ENCODE results near the gene PHIP.
"Not testable (repeated sequence)": the region's sequence is repeated elsewhere in the genome, so short reads cannot be mapped to it uniquely, and the experiment has no call there.

Gene PHIP

DNA sequence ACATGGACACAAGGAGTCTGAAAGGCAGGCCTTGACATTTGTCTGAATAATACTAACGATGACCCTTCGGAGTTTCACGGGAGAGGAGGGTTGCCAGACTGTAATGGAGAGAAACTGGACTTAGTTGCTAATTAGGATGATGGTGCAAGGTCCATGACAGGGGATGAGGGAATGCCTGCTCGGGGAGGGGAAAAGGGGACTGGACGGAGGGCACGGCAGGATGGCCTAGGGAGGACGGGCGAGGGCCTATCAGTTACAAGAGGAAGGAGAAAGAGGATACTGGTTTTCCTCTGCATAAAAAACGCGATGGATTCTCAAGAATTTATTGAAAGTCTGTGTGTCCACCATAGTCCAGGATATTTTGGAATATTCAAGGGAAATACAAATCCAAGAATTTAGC, 168.0 kb downstream of the PHIP start:
- peak overlapping the region; percentile 60 for H3K4me3 Mint-ChIP-seq
- DNase-seq = no peak
- peaks cover 37% of the 10 kb centered on the region for H3K27me3 Mint-ChIP-seq
- H3K9me3 Mint-ChIP-seq = no peaks in the 10 kb centered on the region
- no peaks in the 10 kb centered on the region for H3K36me3 Mint-ChIP-seq (ENCODE audit: low read depth)
- H3K4me1 Mint-ChIP-seq (ENCODE audit: low read depth) = peaks cover 14% of the 10 kb centered on the region
- no peak overlapping the region for H3K27ac Mint-ChIP-seq

GRCh38 chr6:78909391-78909790, 168.7 kb downstream of the PHIP start:
- no peak for DNase-seq
- H3K9me3 Mint-ChIP-seq = no peaks in the 10 kb centered on the region
- H3K27ac Mint-ChIP-seq = no peak overlapping the region
- peaks cover 14% of the 10 kb centered on the region for H3K4me1 Mint-ChIP-seq (ENCODE audit: low read depth)
- no peaks in the 10 kb centered on the region for H3K36me3 Mint-ChIP-seq (ENCODE audit: low read depth)
- no peak overlapping the region for H3K4me3 Mint-ChIP-seq
- H3K27me3 Mint-ChIP-seq = peaks cover 37% of the 10 kb centered on the region

DNA sequence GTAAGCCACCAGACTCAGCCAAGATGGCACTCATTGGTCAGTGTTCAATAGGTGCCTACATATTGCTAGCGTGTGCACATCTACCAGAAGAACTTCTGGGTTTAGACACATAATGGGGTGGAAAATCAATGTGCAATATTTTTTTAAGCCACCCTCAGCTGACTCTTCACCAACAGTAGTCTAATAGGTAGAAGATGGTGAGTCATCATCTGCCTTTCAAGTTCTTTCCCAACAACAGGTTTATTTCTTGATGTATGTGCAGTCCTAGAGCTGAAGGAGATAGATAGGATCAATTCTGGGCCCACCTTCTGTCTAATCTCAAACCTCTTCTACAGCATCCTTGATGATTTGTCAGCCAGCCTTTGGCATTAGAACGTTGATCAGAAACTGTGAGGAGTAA, 169.4 kb downstream of the PHIP start:
- Mint-ChIP-seq H3K36me3 (ENCODE audit: low read depth) (peaks cover 3% of the 10 kb centered on the region), H3K27me3 (peaks cover 37% of the 10 kb centered on the region), H3K4me1 (ENCODE audit: low read depth) (peaks cover 14% of the 10 kb centered on the region), H3K27ac (no peak overlapping the region), H3K9me3 (no peaks in the 10 kb centered on the region), H3K4me3 (no peak overlapping the region)
- no peak for DNase-seq

DNA sequence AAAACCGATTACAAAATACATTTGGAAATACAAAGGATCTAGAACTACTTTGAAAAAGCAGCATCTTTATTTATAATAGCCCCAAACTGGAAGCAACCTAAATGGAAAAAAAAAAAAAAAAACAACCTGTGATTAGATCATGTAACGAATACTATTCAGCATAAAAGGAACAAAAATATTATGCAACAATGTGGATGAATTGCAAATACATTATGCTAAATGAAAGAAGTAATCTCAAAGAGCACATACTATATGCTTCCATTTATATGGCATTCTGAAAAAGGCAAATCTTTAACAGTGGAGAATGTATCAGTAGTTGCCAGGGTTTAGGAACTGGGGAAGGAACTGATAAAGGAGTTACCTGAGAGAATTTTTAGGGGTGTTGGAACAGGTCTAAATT, 181.8 kb downstream of the PHIP start:
- Mint-ChIP-seq H3K9me3 (no peaks in the 10 kb centered on the region), H3K4me1 (ENCODE audit: low read depth) (no peaks in the 10 kb centered on the region)

DNA sequence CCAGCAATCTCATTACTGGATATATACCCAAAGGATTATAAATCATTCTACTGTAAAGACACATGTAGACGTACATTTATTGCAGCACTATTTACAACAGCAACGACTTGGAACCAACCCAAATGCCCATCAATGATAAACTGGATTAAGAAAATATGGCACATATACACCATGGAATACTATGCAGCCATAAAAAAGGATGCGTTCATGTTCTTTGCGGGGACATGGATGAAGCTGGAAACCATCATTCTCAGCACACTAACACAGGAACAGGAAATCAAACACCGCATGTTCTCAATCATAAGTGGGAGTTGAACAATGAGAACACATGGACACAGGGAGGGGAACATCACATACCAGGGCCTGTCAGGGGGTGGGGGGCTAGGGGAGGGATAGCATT, 188.2 kb downstream of the PHIP start:
- not testable (repeated sequence) for H3K4me3 Mint-ChIP-seq; H3K4me1 Mint-ChIP-seq (ENCODE audit: low read depth); H3K27ac Mint-ChIP-seq; H3K27me3 Mint-ChIP-seq; H3K9me3 Mint-ChIP-seq; DNase-seq
- H3K36me3 Mint-ChIP-seq (ENCODE audit: low read depth) = peaks cover 34% of the 10 kb centered on the region

More for the DNA sequence above, 181.8 kb downstream of the PHIP start:
- H3K36me3 Mint-ChIP-seq (ENCODE audit: low read depth) = peaks cover 2% of the 10 kb centered on the region
- H3K27me3 Mint-ChIP-seq = no peaks in the 10 kb centered on the region
- no peak overlapping the region for H3K4me3 Mint-ChIP-seq
- H3K27ac Mint-ChIP-seq = no peak overlapping the region
- DNase-seq = no peak
